Measurements from ENCODE around the gene TSC22D4.
A peak's percentile ranks its signal among the peaks of the same experiment; 100 is the strongest.
"Not testable (repeated sequence)": the region's sequence is repeated elsewhere in the genome, so short reads cannot be mapped to it uniquely, and the experiment has no call there.

The TSC22D4 gene

GRCh38 chr7:100472854-100473499 lies 6.0 kb downstream of the TSC22D4 start:
- no peak for DNase-seq (ENCODE audit: low read depth)

GRCh38 chr7:100472121-100472851 lies 6.7 kb downstream of the TSC22D4 start:
- DNase-seq (ENCODE audit: low read depth), result no peak

- no peak for DNase-seq (ENCODE audit: low read depth)
These were observed 8.0 kb downstream of the TSC22D4 start for GRCh38 chr7:100471021-100471420.

- peak; percentile 76 for DNase-seq (ENCODE audit: low read depth)
These were observed 9.6 kb downstream of the TSC22D4 start for GRCh38 chr7:100469227-100470044.

- DNase-seq (ENCODE audit: low read depth), result no peak
These were observed 11.2 kb downstream of the TSC22D4 start for GRCh38 chr7:100467638-100468373.

- no peak for DNase-seq (ENCODE audit: low read depth)
These were observed 12.1 kb downstream of the TSC22D4 start for GRCh38 chr7:100466653-100467605.

GRCh38 chr7:100465702-100466311 lies 13.2 kb downstream of the TSC22D4 start:
- DNase-seq (ENCODE audit: low read depth), result no peak

GRCh38 chr7:100465299-100465698 lies 13.7 kb downstream of the TSC22D4 start:
- DNase-seq (ENCODE audit: low read depth), result no peak

GRCh38 chr7:100464791-100465190 lies 14.2 kb downstream of the TSC22D4 start:
- no peak for DNase-seq (ENCODE audit: low read depth)

GRCh38 chr7:100464210-100464660 lies 14.8 kb downstream of the TSC22D4 start, which contains the start of gene SPACDR:
SPACDR (minus strand) TSS chr7:100464260; CDS start chr7:100464025, 235 bp downstream.
- no peak for DNase-seq (ENCODE audit: low read depth)

GRCh38 chr7:100457033-100457432 lies 22.0 kb downstream of the TSC22D4 start:
- no peak for DNase-seq (ENCODE audit: low read depth)

- no peak for DNase-seq (ENCODE audit: low read depth)
These were observed 22.5 kb downstream of the TSC22D4 start for GRCh38 chr7:100456562-100456961.

- DNase-seq (ENCODE audit: low read depth), result no peak
These were observed 23.8 kb downstream of the TSC22D4 start for GRCh38 chr7:100455206-100455605.

GRCh38 chr7:100453854-100454253 lies 25.2 kb downstream of the TSC22D4 start:
- DNase-seq (ENCODE audit: low read depth), result not testable (repeated sequence)

- DNase-seq (ENCODE audit: low read depth), result no peak
These were observed 26.5 kb downstream of the TSC22D4 start for GRCh38 chr7:100452513-100452912.

- DNase-seq (ENCODE audit: low read depth), result no peak
These were observed 29.7 kb downstream of the TSC22D4 start for GRCh38 chr7:100449190-100449795.

- not testable (repeated sequence) for DNase-seq (ENCODE audit: low read depth)
These were observed 31.7 kb downstream of the TSC22D4 start for GRCh38 chr7:100447363-100447762.

GRCh38 chr7:100446040-100446439 lies 33.0 kb downstream of the TSC22D4 start:
- no peak for DNase-seq (ENCODE audit: low read depth)

GRCh38 chr7:100444311-100445278 lies 34.4 kb downstream of the TSC22D4 start:
- no peak for DNase-seq (ENCODE audit: low read depth)
